SJCRH30 (cell line): Measurements from ENCODE around the gene NCAM1. TPM values are rescaled to one million over a fixed set of nuclear protein-coding genes. Genes with fewer than 3 reads are reported as not detected.

Source experiments
- DNase-seq, 2 experiments: peaks; one replicate each; pipeline ENCODE4 v3.0.0-alpha.2; 2015 to 2020
- H3K27ac ChIP-seq: fragments of 250-450 bp; sonication (Bioruptor Pico); 2 replicates; pipeline ENCODE4 v1.5.1; 2020; ENCODE audit warnings: mild to moderate bottlenecking, moderate library complexity
- H3K27me3 ChIP-seq: fragments of 250-450 bp; sonication (Bioruptor Pico); 2 replicates; pipeline ENCODE4 v1.5.1; 2020; ENCODE audit warnings: mild to moderate bottlenecking, moderate library complexity
- H3K36me3 ChIP-seq: fragments of 250-450 bp; sonication (Bioruptor Pico); 2 replicates; pipeline ENCODE4 v1.5.1; 2020; ENCODE audit warnings: mild to moderate bottlenecking, moderate library complexity
- H3K4me1 ChIP-seq: fragments of 250-450 bp; sonication (Bioruptor Pico); 2 replicates; pipeline ENCODE4 v1.5.1; 2020; ENCODE audit warnings: mild to moderate bottlenecking, moderate library complexity
- H3K4me3 ChIP-seq: fragments of 250-450 bp; sonication (Bioruptor Pico); 2 replicates; pipeline ENCODE4 v1.5.1; 2020; ENCODE audit warnings: mild to moderate bottlenecking, moderate library complexity
- H3K9me3 ChIP-seq: fragments of 250-450 bp; sonication (Bioruptor Pico); replicated peaks from 2 replicates; pipeline ENCODE4 v1.5.1; 2020; ENCODE audit warnings: mild to moderate bottlenecking, moderate library complexity
- total RNA-seq: library from RNA; depleted of rRNA; stranded (reverse); fragments of >200 nt; shearing (Covaris generic); gene quantifications from 2 replicates; pipeline ENCODE4 v1.2.3, GENCODE V29; 2014

NCAM1 gene
- total RNA-seq, 1 experiment from 2014 or later = 86.8 TPM

GRCh38 chr11:113181094-113181493 lies 219.9 kb downstream of the NCAM1 start:
- no peaks in the 10 kb centered on the region for H3K27me3 ChIP-seq
- DNase-seq = no peak
- H3K4me1 ChIP-seq = peaks cover 29% of the 10 kb centered on the region
- no peaks in the 10 kb centered on the region for H3K36me3 ChIP-seq
- no peak overlapping the region for H3K27ac ChIP-seq
- H3K4me3 ChIP-seq = no peak overlapping the region
- H3K9me3 ChIP-seq = no peaks in the 10 kb centered on the region

- no peak overlapping the region for H3K4me3 ChIP-seq
- no peak overlapping the region for H3K27ac ChIP-seq
- no peaks in the 10 kb centered on the region for H3K27me3 ChIP-seq
- H3K36me3 ChIP-seq = no peaks in the 10 kb centered on the region
- no peaks in the 10 kb centered on the region for H3K9me3 ChIP-seq
- peaks cover 17% of the 10 kb centered on the region for H3K4me1 ChIP-seq
- no peak for DNase-seq
These were observed 221.1 kb downstream of the NCAM1 start for GRCh38 chr11:113182288-113182687.

- no peak for DNase-seq
- H3K4me1 ChIP-seq = 0 out of 2 replicates have a peak, but pooled peaks cover 4% of the 10 kb centered on the region
- no peaks in the 10 kb centered on the region for H3K36me3 ChIP-seq
These were observed 223.3 kb downstream of the NCAM1 start for GRCh38 chr11:113184498-113184897.

GRCh38 chr11:113188371-113188834 lies 227.2 kb downstream of the NCAM1 start:
- DNase-seq = no peak
- peaks cover 15% of the 10 kb centered on the region for H3K4me1 ChIP-seq
- H3K9me3 ChIP-seq = no peaks in the 10 kb centered on the region
- H3K4me3 ChIP-seq = no peak overlapping the region
- no peaks in the 10 kb centered on the region for H3K27me3 ChIP-seq
- no peaks in the 10 kb centered on the region for H3K36me3 ChIP-seq
- no peak overlapping the region for H3K27ac ChIP-seq

More at GRCh38 chr11:113184498-113184897, 223.3 kb downstream of the NCAM1 start:
- H3K4me3 ChIP-seq = no peak overlapping the region
- H3K9me3 ChIP-seq = no peaks in the 10 kb centered on the region
- no peaks in the 10 kb centered on the region for H3K27me3 ChIP-seq
- no peak overlapping the region for H3K27ac ChIP-seq

- H3K4me3 ChIP-seq = no peak overlapping the region
- no peaks in the 10 kb centered on the region for H3K27me3 ChIP-seq
- no peaks in the 10 kb centered on the region for H3K9me3 ChIP-seq
- H3K27ac ChIP-seq = no peak overlapping the region
- no peaks in the 10 kb centered on the region for H3K36me3 ChIP-seq
- H3K4me1 ChIP-seq = peaks cover 15% of the 10 kb centered on the region
- peak in 1 of 2 experiments; percentile 13 for DNase-seq
These were observed 228.9 kb downstream of the NCAM1 start for GRCh38 chr11:113189909-113190667.

GRCh38 chr11:113192121-113192925 lies 231.1 kb downstream of the NCAM1 start:
- Histone ChIP-seq H3K36me3 (no peaks in the 10 kb centered on the region), H3K27me3 (no peaks in the 10 kb centered on the region), H3K4me1 (peaks cover 15% of the 10 kb centered on the region), H3K27ac (no peak overlapping the region), H3K4me3 (no peak overlapping the region), H3K9me3 (no peaks in the 10 kb centered on the region)
- peak in 1 of 2 experiments; percentile 37 for DNase-seq

- H3K27ac ChIP-seq = no peak overlapping the region
- no peaks in the 10 kb centered on the region for H3K27me3 ChIP-seq
- DNase-seq = no peak
- no peaks in the 10 kb centered on the region for H3K9me3 ChIP-seq
- no peak overlapping the region for H3K4me3 ChIP-seq
- no peaks in the 10 kb centered on the region for H3K36me3 ChIP-seq
- peaks cover 15% of the 10 kb centered on the region for H3K4me1 ChIP-seq
These were observed 231.8 kb downstream of the NCAM1 start for GRCh38 chr11:113193016-113193415.

GRCh38 chr11:113193946-113194345 lies 232.7 kb downstream of the NCAM1 start:
- Histone ChIP-seq H3K27ac (no peak overlapping the region), H3K4me1 (peaks cover 15% of the 10 kb centered on the region), H3K27me3 (no peaks in the 10 kb centered on the region), H3K4me3 (no peak overlapping the region), H3K36me3 (no peaks in the 10 kb centered on the region), H3K9me3 (no peaks in the 10 kb centered on the region)
- DNase-seq = no peak

- no peaks in the 10 kb centered on the region for H3K27me3 ChIP-seq
These were observed 234.5 kb downstream of the NCAM1 start for GRCh38 chr11:113195728-113196127.

GRCh38 chr11:113197446-113197845 lies 236.2 kb downstream of the NCAM1 start:
- Histone ChIP-seq H3K4me1 (peaks cover 3% of the 10 kb centered on the region; the same call in 1 of the 2 replicates), H3K4me3 (no peak overlapping the region), H3K27me3 (no peaks in the 10 kb centered on the region), H3K9me3 (no peaks in the 10 kb centered on the region), H3K36me3 (no peaks in the 10 kb centered on the region), H3K27ac (no peak overlapping the region)
- no peak for DNase-seq

More at GRCh38 chr11:113195728-113196127, 234.5 kb downstream of the NCAM1 start:
- Histone ChIP-seq H3K4me1 (peaks cover 13% of the 10 kb centered on the region), H3K36me3 (no peaks in the 10 kb centered on the region), H3K27ac (no peak overlapping the region), H3K9me3 (no peaks in the 10 kb centered on the region), H3K4me3 (no peak overlapping the region)
- DNase-seq = no peak

- Histone ChIP-seq H3K36me3 (no peaks in the 10 kb centered on the region), H3K27ac (no peak overlapping the region), H3K4me3 (no peak overlapping the region), H3K9me3 (no peaks in the 10 kb centered on the region), H3K27me3 (no peaks in the 10 kb centered on the region), H3K4me1 (no peaks in the 10 kb centered on the region)
- DNase-seq = no peak
These were observed 237.9 kb downstream of the NCAM1 start for GRCh38 chr11:113198972-113199661.

GRCh38 chr11:113199866-113200265 lies 238.6 kb downstream of the NCAM1 start:
- Histone ChIP-seq H3K27me3 (no peaks in the 10 kb centered on the region), H3K27ac (no peak overlapping the region), H3K9me3 (no peaks in the 10 kb centered on the region), H3K36me3 (no peaks in the 10 kb centered on the region), H3K4me3 (no peak overlapping the region), H3K4me1 (no peaks in the 10 kb centered on the region)
- no peak for DNase-seq

GRCh38 chr11:113201054-113201818 lies 240.0 kb downstream of the NCAM1 start:
- no peaks in the 10 kb centered on the region for H3K9me3 ChIP-seq
- no peak overlapping the region for H3K27ac ChIP-seq
- peak in 1 of 2 experiments; percentile 4 for DNase-seq
- no peak overlapping the region for H3K4me3 ChIP-seq
- peaks cover 5% of the 10 kb centered on the region; the same call in 1 of the 2 replicates for H3K36me3 ChIP-seq
- no peaks in the 10 kb centered on the region for H3K27me3 ChIP-seq
- H3K4me1 ChIP-seq = no peaks in the 10 kb centered on the region

- Histone ChIP-seq H3K27ac (no peak overlapping the region), H3K9me3 (no peaks in the 10 kb centered on the region), H3K4me1 (no peaks in the 10 kb centered on the region), H3K36me3 (peaks cover 5% of the 10 kb centered on the region; the same call in 1 of the 2 replicates), H3K27me3 (no peaks in the 10 kb centered on the region), H3K4me3 (no peak overlapping the region)
- DNase-seq = no peak
These were observed 241.2 kb downstream of the NCAM1 start for GRCh38 chr11:113202431-113202830.
